GM19463 (cell line): ENCODE data around the gene HOGA1.
A peak's percentile ranks its signal among the peaks of the same experiment; 100 is the strongest.

Experiments
- ATAC-seq: cut with Tn5 transposase; IDR thresholded peaks from one replicate; pipeline ENCODE4 v1.9.1; 2021; ENCODE audit warnings: mild to moderate bottlenecking, moderate library complexity; ENCODE audit not compliant: unreplicated experiment

HOGA1 gene

GRCh38 chr10:97584060-97584797, at the start of gene HOGA1:
Gene HOGA1 (plus strand): TSS chr10:97584389. CDS start chr10:97584704, 315 bp downstream.
- ATAC-seq: peak; percentile 89

GRCh38 chr10:97534746-97535367, 49.3 kb upstream of the HOGA1 start:
- no peak for ATAC-seq

GRCh38 chr10:97537186-97537869, 46.9 kb upstream of the HOGA1 start:
- ATAC-seq: no peak

GRCh38 chr10:97538411-97538810, 45.8 kb upstream of the HOGA1 start:
- ATAC-seq: no peak

- no peak for ATAC-seq
Measured at GRCh38 chr10:97538839-97539238, 45.4 kb upstream of the HOGA1 start.

GRCh38 chr10:97539523-97540200, 44.5 kb upstream of the HOGA1 start:
- ATAC-seq: no peak

GRCh38 chr10:97540669-97541500, 43.3 kb upstream of the HOGA1 start:
- ATAC-seq: no peak

GRCh38 chr10:97542169-97543024, 41.8 kb upstream of the HOGA1 start:
- no peak for ATAC-seq

- ATAC-seq: peak; percentile 62
Measured at GRCh38 chr10:97543025-97543546, 41.1 kb upstream of the HOGA1 start.

GRCh38 chr10:97546456-97547270, 37.5 kb upstream of the HOGA1 start:
- no peak for ATAC-seq

GRCh38 chr10:97547271-97547600, 37.0 kb upstream of the HOGA1 start:
- ATAC-seq: no peak

GRCh38 chr10:97547962-97548361, 36.2 kb upstream of the HOGA1 start:
- ATAC-seq: no peak

- ATAC-seq: no peak
Measured at GRCh38 chr10:97548828-97549455, 35.2 kb upstream of the HOGA1 start.

GRCh38 chr10:97549587-97550322, 34.4 kb upstream of the HOGA1 start:
- ATAC-seq: no peak

- ATAC-seq: no peak
Measured at GRCh38 chr10:97550336-97551149, 33.6 kb upstream of the HOGA1 start.

- ATAC-seq: no peak
Measured at GRCh38 chr10:97551271-97551670, 32.9 kb upstream of the HOGA1 start.

- ATAC-seq: peak; percentile 77
Measured at GRCh38 chr10:97553575-97554031, 30.6 kb upstream of the HOGA1 start.
